ENCODE data around the gene TICAM1.
"Not testable (repeated sequence)": the region's sequence is repeated elsewhere in the genome, so short reads cannot be mapped to it uniquely, and the experiment has no call there.

Gene TICAM1

DNA sequence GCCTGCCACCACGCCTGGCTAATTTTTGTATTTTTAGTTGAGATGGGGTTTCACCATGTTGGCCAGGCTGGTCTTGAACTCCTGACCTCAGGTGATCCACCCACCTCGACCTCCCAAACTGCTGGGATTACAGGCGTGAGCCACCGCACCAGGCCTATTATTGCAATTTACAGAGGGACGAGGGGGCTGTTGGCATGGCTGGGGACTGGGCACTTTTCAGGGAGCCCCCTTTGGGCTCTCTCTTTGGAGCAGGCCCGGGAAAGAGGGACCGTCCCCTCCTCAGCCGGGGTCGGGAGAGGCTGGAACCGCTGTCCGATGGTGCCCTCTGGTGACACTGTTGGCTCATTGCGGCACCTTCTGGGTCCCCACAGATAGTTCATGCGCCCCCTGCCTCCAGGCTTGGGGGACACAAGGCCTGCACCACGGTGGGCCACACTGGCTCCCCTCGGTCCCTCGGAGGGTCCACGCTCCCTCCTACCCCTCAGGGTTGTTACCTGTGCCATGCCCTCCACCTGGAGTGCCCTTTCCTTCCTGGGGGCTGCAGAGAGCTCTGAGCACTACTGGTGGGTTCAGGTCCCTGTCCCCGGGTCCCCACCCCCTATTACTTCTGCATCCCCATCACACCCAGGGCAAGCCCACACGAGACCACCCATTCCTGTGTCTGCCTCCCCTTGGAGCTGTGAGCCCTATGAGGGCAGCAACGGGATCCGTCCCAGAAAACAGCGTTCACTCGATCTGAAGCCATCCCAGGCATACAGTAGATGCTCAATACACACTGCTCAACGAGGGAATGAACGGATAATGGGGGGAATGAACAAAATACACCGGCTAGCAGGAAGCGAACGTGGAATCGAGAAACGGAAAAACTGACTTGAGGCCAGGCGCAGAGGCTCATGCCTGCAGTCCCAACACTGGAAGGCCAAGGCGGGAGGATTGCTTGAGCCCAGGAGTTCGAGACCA lies 27.5 kb downstream of the TICAM1 start:
- peak; percentile 52 to 64 for DNase-seq

DNA sequence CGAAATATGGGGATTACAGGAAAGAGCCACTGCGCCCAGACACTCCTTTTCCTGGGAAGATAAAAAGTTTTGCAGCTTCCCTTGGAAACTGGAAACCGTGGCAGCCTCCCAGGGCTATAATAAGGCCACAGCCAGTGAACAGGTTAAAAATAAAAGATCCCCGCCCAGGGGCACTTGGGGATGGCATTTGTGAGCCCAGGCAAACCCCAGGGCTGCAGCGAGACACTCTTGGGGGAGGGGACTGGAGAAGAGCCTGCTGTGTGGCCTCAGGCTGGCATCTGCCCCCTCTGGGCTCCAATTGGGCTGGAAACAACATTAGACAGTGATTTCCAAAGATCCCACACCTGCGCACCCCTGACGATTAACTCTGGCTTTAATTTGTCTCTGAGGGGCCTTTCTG lies 28.8 kb downstream of the TICAM1 start:
- no peak for DNase-seq

DNA sequence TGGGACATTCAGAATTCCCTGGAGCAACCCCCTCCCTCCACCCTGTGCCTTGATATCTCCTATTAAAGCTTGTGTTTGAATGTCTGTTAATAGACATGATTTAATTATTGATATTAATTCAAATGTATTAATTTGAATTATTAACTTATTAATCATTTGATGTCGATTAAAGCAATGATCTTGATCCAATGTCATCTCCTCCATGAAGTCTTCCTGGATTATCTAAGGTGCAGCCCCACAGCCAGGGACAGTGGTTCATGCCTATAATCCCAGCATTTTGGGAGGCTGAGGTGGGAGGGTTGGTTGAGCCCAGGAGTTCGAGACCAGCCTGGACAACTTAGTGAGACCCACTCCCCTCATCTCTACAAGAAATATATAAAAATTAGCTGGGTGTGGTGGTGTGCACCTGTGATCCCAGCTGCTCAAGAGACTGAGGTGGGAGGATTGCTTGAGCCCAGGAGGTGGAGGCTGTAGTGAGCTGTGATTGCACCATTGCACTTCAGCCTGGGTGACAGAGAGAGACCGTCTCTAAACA lies 30.4 kb downstream of the TICAM1 start:
- DNase-seq: no peak

DNA sequence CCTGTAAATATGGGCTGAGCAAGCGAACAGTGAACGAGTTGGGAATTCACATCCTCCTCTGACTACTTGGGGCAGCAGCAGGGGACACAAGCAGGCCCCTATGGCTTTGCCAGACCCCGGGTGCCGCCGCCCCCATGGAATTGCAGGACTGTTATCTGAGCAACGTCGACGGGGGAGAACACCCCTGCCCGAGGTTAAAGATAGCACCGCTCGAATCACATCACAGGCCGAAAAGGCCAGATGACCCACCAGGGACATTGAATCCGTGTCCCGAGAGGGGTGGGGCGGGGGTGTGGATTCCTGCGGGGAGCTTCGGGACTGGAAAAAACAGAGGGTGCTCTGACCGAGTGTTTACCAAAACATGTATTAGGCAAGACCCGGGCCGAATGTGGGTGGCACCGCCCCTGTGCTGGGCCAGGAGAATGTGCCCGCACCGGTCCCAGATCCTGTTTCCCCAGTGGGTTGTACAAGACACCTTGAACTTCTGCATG lies 30.9 kb downstream of the TICAM1 start:
- DNase-seq: no peak

DNA sequence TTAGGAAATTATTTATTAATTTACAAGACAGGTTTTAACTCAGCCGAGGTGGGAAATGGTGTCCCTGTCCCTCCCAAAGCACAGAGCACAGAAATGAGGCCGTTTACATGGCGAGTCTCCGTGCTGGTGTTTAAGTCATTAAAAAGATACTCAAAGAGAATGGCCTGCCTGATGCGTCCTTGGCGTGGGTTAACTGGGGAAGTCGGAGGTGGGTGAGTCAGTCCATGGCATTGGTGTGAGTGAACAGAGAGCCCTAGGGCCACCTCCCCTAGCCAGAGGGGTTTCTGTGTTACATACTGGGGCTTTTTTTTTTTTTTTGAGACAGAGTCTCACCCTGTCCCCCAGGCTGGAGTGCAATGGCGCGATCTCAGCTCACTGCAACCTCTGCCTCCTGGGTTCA lies 36.1 kb downstream of the TICAM1 start:
- DNase-seq: no peak

DNA sequence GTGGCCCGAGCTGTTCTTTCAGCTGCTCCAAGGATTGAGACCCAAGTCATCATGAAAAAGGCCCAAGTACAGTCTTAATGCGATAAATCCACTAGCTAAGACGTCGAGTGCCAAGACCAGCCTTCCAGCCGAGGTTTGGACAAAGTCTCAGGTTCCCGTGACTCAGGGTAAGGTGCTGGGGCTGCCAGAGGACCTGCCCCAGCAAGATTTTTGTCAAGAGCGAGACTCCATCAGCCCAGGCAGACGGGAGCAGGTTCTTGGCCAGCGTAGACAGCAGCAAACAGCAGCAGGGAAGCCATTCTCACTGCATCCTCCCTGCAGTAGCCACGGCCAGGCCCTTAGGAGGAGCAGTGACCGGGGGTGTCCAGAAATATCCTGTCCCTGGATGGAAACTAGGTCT lies 36.5 kb downstream of the TICAM1 start:
- no peak for DNase-seq

DNA sequence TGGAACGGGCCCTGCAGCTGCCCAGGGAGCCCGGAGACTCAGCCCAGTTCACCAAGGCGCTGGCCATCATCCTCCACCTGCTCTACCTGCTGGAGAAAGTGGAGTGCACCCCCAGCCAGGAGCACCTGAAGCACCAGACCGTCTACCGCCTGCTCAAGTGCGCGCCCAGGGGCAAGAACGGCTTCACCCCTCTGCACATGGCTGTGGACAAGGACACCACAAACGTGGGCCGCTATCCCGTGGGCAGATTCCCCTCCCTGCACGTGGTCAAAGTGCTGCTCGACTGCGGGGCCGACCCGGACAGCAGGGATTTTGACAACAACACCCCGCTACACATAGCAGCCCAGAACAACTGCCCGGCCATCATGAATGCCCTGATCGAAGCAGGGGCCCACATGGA lies 38.2 kb downstream of the TICAM1 start:
- not testable (repeated sequence) for DNase-seq

DNA sequence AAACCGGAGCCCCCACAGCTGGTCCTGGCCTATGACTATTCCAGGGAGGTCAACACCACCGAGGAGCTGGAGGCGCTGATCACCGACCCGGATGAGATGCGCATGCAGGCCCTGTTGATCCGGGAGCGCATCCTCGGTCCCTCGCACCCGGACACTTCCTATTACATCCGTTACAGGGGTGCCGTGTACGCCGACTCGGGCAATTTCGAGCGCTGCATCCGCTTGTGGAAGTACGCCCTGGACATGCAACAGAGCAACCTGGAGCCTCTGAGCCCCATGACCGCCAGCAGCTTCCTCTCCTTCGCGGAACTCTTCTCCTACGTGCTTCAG lies 38.7 kb downstream of the TICAM1 start:
- DNase-seq: not testable (repeated sequence)

DNA sequence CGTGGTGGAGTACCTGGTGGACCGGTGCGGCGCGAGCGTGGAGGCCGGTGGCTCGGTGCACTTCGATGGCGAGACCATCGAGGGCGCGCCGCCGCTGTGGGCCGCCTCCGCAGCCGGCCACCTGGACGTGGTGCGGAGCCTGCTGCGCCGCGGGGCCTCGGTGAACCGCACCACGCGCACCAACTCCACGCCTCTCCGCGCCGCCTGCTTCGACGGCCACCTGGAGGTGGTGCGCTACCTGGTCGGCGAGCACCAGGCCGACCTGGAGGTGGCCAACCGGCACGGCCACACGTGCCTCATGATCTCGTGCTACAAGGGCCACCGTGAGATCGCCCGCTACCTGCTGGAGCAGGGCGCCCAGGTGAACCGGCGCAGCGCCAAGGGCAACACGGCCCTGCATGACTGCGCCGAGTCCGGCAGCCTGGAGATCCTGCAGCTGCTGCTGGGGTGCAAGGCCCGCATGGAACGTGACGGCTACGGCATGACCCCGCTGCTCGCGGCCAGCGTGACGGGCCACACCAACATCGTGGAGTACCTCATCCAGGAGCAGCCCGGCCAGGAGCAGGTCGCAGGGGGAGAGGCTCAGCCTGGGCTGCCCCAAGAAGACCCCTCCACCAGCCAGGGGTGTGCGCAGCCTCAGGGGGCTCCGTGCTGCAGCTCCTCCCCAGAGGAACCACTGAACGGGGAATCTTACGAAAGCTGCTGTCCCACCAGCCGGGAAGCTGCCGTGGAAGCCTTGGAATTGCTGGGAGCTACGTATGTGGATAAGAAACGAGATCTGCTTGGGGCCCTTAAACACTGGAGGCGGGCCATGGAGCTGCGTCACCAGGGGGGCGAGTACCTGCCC lies 39.3 kb downstream of the TICAM1 start:
- DNase-seq: not testable (repeated sequence)

DNA sequence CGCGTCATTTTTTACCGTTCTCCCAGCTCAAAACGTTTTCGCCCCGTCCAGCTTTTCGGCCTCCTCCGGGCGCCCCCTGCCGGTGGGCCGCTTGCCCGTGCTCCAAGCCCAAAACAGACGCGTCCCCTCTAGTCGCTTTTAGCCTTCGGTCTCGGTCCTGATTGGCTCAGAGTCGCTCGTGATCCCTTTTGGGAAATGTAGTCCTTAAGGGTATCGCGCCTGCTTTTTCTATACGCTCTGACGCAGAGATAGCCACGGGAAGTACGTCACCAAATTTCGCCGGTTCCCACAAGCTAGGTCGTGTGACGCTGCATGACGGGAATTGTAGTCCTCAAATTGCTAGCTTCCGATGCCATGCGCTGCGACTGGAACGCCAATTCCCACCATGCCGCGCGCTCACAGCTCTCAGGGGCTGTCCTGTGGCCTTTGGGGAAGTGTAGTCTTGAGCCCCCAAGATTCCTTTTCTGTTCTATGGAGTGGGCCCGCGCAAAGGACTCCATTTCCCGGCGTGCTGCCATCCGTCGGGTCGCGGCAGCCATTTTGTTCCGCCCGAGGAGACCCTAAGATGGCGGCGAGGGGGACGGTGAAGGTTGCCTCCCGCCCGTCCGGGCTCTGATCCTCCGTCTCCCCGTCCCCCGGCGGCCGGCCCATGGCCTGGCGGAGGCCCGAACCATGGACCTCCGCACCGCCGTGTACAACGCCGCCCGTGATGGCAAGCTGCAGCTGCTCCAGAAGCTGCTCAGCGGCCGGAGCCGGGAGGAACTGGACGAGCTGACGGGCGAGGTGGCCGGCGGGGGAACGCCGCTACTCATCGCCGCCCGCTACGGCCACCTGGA lies 40.1 kb downstream of the TICAM1 start, which contains the start of gene FEM1A:
Gene FEM1A, plus strand, starts transcription at position 552 of the 836 bp plus-strand sequence. Its CDS starts 121 bp downstream, at position 673.
- peak; percentile 100 for DNase-seq

DNA sequence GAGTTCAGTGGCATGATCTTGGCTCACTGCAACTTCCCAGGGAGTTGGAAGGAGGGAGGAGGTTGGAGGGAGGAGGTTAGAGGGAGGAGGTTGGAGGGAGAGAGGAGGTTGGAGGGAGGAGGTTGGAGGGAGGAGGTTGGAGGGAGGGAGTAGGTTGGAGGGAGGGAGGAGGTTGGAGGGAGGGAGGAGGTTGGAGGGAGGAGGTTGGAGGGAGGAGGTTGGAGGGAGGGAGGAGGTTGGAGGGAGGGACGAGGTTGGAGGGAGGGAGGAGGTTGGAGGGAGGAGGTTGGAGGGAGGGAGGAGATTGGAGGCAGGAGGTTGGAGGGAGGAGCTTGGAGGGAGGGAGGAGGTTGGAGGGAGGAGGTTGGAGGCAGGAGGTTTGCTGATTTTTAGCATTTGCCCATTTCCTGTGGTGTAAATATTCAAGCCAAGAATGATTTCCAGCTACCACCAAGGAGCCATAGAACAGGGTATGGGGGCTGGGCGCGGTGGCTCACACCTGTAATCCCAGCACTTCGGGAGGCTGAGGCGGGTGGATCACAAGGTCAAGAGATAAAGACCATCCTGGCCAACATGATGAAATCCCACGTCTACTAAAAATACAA lies 45.0 kb downstream of the TICAM1 start:
- not testable (repeated sequence) for DNase-seq

DNA sequence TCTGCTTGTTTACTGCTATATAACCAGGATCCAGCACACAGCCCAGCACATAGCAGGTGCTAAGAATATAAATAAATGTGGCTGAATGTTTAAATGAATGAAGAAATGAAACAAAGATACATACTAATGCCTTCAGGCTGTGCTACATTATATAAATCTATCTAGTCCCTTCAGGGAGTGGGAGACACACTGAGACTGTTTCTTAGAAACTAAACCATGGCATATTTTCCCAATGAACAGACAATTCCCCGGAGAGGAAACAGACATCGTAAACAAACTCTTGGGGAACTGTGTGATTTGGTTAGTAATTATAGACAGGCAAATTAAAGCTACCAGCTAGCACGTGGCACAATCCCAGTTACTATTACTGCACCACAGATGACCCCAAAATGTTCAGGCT lies 49.7 kb downstream of the TICAM1 start:
- no peak for DNase-seq

DNA sequence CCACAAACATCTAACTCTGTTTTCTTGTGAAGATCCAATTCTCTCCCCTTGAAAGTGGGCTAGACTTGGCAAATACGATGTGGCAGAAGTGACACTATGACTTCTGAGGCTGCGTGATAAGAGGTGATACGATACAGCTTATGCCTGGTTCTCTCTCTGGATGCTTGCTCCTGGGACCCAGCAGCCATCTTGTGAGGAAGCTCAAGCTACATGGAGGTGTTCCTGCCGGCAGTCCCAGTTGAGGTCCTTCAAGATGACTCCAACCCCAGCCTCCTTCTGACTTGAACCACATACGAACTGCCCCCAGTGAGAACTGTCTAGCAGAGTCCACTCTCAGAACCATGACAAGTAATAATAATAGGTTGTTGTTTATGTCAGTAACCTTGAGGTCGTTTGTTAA lies 50.7 kb downstream of the TICAM1 start:
- DNase-seq: no peak

DNA sequence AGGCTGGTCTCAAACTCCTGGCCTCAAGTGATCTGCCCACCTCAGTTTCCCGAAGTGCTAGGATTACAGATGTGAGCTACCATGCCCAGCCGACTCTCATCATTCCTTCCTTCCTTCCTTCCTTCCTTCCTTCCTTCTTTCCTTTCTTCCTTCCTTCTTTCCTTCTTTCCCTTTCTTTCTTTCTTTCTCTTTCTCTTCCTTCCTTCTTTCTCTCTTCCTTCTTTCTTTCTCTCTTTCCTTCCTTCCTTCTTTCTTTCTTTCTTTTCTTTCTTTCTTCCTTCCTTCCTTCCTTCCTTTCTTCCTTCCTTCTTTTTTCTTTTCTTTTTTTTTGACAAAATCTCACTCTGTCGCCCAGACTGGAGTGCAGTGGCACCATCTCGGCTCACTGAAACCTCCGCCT lies 53.4 kb downstream of the TICAM1 start:
- not testable (repeated sequence) for DNase-seq

DNA sequence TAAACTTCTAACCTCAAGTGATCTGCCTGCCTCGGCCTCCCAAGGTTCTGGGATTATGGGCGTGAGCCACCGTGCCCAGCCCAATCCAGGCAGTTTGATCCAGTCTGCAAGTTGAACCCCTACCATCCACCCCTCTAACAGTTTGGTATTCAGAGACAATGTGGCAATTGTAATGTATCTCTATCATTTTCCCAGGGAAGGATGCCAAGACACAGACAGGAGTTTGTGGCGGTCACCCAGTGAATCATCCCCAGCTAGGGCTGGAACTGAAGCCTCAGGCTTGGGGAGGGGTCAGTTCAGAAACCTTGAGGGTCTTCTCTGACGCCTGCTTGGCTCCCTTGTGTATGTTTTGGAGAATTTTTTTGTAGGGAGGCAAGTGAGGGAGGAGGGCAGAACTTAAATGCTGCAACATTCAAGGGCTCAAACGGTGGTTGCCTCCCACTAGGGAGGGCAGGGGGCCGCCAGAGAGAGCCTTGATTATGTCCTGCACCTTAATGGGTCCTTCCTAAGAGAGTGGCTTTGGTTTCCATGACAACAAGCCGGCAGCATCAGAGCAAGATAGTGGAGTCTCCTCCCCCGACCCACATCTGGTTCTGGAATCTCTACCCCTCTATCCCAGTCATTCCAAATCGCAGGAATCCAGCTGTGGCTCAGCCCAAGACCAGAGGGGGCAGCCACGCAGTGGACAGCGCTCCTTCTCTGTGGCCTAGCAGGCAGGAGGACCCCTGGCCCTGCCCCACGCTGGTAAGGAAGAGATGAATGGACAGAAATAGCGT lies 54.9 kb downstream of the TICAM1 start:
- no peak for DNase-seq

DNA sequence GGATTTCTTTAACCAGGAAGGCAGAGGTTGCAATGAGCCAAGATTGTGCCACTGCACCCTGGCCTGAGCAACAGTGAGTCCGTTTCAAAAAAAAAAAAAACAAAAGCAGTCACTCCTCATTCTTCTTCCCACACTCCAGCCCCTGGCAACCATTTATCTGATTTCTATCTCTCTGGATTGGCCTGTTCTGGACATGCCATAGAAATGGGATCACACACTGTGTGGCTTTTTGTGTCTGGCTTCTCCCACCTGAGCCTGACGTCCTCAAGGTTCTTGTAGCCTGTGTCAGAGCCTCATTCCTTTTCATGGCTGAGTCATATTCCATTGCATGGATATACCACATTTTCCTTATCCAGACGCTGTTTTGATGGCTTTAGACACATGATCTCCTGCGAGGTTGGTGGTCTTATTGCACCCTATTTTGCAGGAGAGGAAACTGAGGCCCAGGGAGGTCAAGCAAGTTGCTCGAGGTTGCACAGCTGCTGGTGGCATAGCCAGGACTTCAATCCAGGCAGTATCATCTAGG lies 55.8 kb downstream of the TICAM1 start:
- no peak for DNase-seq

DNA sequence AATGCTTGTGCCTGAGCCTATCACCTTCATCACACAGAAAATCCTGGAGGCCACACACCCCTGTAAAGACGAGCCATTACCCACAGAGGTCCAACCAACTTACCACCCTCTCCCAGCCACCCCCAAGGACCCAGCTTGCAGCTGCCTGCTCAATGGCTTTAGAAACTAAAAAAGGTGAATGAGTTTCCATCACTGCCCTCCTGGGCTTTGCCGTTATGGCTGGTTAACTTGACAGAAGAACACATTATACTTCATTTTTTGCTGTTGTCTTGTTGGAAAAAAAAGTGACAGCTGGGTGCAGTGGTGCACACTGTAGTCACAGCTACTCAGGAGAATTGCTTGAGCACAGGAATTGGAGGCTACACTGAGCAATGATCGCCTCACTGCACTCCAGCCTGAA lies 57.4 kb downstream of the TICAM1 start:
- no peak for DNase-seq

DNA sequence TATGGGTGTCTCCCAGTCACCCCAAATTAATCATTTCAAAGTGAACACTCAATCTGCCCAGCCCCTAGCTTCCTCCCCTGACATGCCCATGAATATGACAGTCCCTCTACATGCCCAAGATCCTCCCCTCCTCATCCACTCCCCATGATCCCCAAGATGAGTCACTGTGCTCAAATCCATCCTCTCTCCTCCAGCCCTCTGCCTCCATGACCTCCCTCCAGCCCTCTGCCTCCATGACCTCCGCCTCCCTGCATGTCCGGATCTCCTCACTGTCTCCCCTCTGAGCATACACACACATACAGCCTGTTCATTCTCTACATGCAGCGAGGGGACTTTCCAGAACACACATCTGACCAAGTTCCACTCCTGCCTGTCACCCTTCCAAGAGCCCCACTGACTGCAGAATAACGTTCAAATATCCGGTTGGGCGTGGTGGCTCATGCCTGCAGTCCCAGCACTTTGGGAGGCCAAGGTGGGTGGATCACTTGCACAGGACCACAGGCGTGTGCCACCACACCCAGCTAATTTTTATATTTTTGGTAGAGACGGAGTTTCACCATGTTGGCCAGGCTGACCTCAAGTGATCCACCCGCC lies 58.4 kb downstream of the TICAM1 start:
- DNase-seq: no peak

DNA sequence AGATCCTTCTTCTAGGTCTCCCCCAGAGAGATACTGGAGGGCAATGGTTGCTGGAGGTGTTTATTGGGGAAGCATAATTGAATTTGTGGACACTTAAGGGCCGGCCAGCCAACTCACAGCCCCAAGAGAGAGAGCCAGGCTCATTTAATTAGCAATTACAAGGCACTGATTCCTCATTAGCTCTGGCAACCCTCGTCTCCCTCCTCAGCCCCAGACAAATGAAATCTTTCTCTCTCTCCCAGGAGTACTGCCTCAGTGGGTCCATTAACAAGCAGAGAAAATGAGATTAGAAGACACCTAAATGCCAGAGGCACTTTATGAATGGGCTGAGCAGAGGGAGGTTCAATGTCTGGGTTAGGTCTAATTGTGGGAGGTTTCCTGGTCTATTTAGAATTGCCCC lies 58.9 kb downstream of the TICAM1 start:
- DNase-seq: no peak

Measured in Kasumi-1 (cell line).